A549 treated with AZD2906 at 1 μM for 4 hours (cell line): ENCODE measurements around the gene OR2J3. TPM values are rescaled to one million over a fixed set of nuclear protein-coding genes. Genes with fewer than 3 reads are reported as not detected.

Experiments
- total RNA-seq: library from RNA; stranded (reverse); fragments of 200-300 nt; extraction: Qiagen RNA extraction; gene quantifications from 5 replicates; pipeline ENCODE4 v1.2.3, GENCODE V29; 2022

Gene OR2J3
- not detected in 5 replicates for total RNA-seq

GRCh38 chr6:29107758-29108157 lies at the start of gene OR2J3:
OR2J3 (plus strand) TSS chr6:29108058; CDS start chr6:29111891, 3,833 bp downstream.

GRCh38 chr6:29087213-29087612 lies 20.6 kb upstream of the OR2J3 start, which contains the start of gene OR2B3:
OR2B3 (minus strand) TSS chr6:29087313; CDS start chr6:29087248, 65 bp downstream.

GRCh38 chr6:29099190-29099589 lies 8.7 kb upstream of the OR2J3 start, which contains the start of gene OR2J1:
OR2J1 (plus strand) TSS chr6:29099490; CDS start chr6:29100943, 1,453 bp downstream.

Other genes with a start within 250 kb of the OR2J3 start
- gene TRIM27, start 184.1 kb upstream of the OR2J3 start, total RNA-seq: 36.5 to 46.9 TPM (median 43.4 TPM) in 5 replicates
- 0.08 to 0.24 TPM (median 0.12 TPM) in 5 replicates for gene ZNF311, start 102.7 kb upstream of the OR2J3 start, total RNA-seq
- not detected in 5 replicates for gene OR2W1, start 62.9 kb upstream of the OR2J3 start, total RNA-seq
- gene OR2B3, start 20.7 kb upstream of the OR2J3 start, total RNA-seq: not detected in 5 replicates
- not detected in 5 replicates for gene OR2J1, start 8.6 kb upstream of the OR2J3 start, total RNA-seq
- gene OR2J2, start 62.8 kb downstream of the OR2J3 start, total RNA-seq: not detected in 5 replicates
- not detected in 5 replicates for gene OR14J1, start 193.6 kb downstream of the OR2J3 start, total RNA-seq